ENCODE results near the gene SERPINB4. TPM values are rescaled to one million over a fixed set of nuclear protein-coding genes. Genes with fewer than 3 reads are reported as not detected.
"Not testable (repeated sequence)": the region's sequence is repeated elsewhere in the genome, so short reads cannot be mapped to it uniquely, and the experiment has no call there.

SERPINB4 gene
- not detected for total RNA-seq

DNA sequence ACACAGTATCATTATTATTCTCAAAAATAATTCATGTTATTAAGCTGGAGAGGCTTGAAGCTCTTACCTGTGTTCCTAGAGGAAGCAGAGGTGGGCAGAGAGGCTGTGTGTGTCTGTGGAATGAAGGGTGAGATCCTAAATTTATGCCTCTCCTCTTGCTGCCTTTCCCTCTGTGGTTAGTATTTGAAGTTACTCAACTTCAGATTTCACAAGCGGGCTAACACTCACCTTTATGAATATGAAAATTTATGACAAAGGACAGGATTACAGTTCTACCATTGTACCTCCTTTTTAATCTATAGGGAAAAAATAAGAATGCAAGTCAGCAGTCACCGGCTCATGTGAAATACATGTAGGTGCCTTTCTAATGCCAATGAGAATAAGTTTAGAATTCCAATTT is at the start of gene SERPINB4:
Gene SERPINB4, minus strand, starts transcription at position 115 of the 400 bp plus-strand sequence. CDS start 679 bp downstream, outside the sequence.
- H3K4me1 Mint-ChIP-seq; H3K36me3 Mint-ChIP-seq (ENCODE audit: low read depth); DNase-seq; H3K27ac Mint-ChIP-seq; H3K27me3 Mint-ChIP-seq; H3K4me3 Mint-ChIP-seq; CTCF ChIA-PET; POLR2A ChIA-PET; H3K9me3 Mint-ChIP-seq: not testable (repeated sequence)

GRCh38 chr18:63689064-63689463 is 45.0 kb upstream of the SERPINB4 start:
- POLR2A ChIA-PET: no interaction called here
- no peak for DNase-seq
- H3K27me3 Mint-ChIP-seq: no peaks in the 10 kb centered on the region

DNA sequence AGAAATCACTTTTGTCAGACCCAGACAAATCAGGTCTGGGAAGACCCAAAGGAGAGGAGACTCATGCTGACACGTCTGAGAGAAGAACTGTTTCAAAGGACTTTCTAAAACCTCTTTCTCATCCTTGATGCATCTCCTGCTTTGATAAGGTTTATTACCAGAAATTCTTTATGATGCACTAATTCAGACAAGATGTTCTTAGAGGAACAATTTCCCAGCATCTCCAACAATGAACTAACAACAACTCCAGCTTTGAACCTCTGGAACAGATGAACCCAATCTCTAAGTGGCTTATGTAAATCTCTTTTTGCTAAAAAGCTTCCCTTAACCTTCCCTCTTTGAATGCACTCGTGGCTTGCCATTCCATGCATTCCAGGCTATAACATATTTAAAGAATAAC is 42.8 kb upstream of the SERPINB4 start:
- ChIA-PET CTCF (no interaction called here), POLR2A (no interaction called here)
- H3K4me1 Mint-ChIP-seq: no peaks in the 10 kb centered on the region
- no peak for DNase-seq
- H3K4me3 Mint-ChIP-seq: no peak overlapping the region
- H3K27me3 Mint-ChIP-seq: no peaks in the 10 kb centered on the region
- no peak overlapping the region for H3K27ac Mint-ChIP-seq
- no peaks in the 10 kb centered on the region for H3K36me3 Mint-ChIP-seq (ENCODE audit: low read depth)
- no peaks in the 10 kb centered on the region for H3K9me3 Mint-ChIP-seq

More at GRCh38 chr18:63689064-63689463, 45.0 kb upstream of the SERPINB4 start:
- H3K9me3 Mint-ChIP-seq: no peaks in the 10 kb centered on the region
- no peak overlapping the region for H3K4me3 Mint-ChIP-seq
- CTCF ChIA-PET: no interaction called here
- no peaks in the 10 kb centered on the region for H3K36me3 Mint-ChIP-seq (ENCODE audit: low read depth)
- H3K4me1 Mint-ChIP-seq: no peaks in the 10 kb centered on the region
- H3K27ac Mint-ChIP-seq: no peak overlapping the region

DNA sequence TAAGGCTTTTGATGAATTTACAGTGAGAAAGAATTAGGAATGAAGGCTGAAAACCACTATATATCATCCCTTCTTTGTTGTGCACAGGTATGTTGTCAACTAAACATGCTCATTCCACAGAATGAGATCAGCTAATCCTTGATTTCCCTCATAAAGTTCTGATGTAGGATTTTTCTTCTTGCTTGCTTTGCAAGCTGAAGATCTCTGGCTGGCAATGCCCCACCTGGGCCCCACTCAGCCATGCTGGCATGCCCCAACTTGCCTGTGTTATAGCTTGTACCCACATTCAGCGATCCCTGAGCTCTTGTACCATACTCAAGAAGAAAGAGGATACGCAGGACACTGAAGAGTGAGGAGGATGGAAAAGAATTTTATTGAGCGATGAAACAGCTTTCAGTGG is 40.7 kb upstream of the SERPINB4 start:
- no peaks in the 10 kb centered on the region for H3K27me3 Mint-ChIP-seq
- DNase-seq: no peak
- ChIA-PET POLR2A (no interaction called here), CTCF (no interaction called here)
- H3K4me1 Mint-ChIP-seq: no peaks in the 10 kb centered on the region
- H3K4me3 Mint-ChIP-seq: no peak overlapping the region
- no peak overlapping the region for H3K27ac Mint-ChIP-seq
- H3K9me3 Mint-ChIP-seq: no peaks in the 10 kb centered on the region
- no peaks in the 10 kb centered on the region for H3K36me3 Mint-ChIP-seq (ENCODE audit: low read depth)

DNA sequence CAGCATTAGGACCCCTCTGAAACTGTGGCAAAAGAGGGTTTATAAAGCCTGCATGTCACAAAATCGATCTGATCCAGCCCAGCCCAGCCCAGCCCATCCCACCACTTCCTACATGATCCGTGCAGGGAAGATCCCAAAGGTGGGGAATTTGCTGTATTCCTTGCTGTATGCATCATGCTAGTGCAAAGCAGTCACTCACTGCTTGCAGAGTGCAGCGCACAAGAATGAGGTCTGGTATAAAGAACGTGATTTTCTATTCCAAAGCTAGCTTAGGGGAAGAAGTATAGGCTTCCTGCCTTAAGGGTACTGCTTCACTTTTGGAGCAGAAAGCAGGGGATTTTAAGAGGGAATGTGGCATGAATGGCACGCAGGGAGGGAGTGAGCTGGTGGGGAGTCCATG is 39.8 kb upstream of the SERPINB4 start:
- POLR2A ChIA-PET: no interaction called here
- no peaks in the 10 kb centered on the region for H3K4me1 Mint-ChIP-seq
- H3K9me3 Mint-ChIP-seq: no peaks in the 10 kb centered on the region
- H3K27me3 Mint-ChIP-seq: no peaks in the 10 kb centered on the region
- H3K4me3 Mint-ChIP-seq: no peak overlapping the region
- CTCF ChIA-PET: no interaction called here
- no peak overlapping the region for H3K27ac Mint-ChIP-seq
- no peak for DNase-seq
- no peaks in the 10 kb centered on the region for H3K36me3 Mint-ChIP-seq (ENCODE audit: low read depth)

GRCh38 chr18:63683152-63683551 is 39.1 kb upstream of the SERPINB4 start:
- ChIA-PET CTCF (no interaction called here), POLR2A (no interaction called here)
- Mint-ChIP-seq H3K27ac (no peak overlapping the region), H3K9me3 (no peaks in the 10 kb centered on the region), H3K36me3 (ENCODE audit: low read depth) (no peaks in the 10 kb centered on the region), H3K27me3 (no peaks in the 10 kb centered on the region), H3K4me3 (no peak overlapping the region), H3K4me1 (no peaks in the 10 kb centered on the region)
- DNase-seq: no peak

DNA sequence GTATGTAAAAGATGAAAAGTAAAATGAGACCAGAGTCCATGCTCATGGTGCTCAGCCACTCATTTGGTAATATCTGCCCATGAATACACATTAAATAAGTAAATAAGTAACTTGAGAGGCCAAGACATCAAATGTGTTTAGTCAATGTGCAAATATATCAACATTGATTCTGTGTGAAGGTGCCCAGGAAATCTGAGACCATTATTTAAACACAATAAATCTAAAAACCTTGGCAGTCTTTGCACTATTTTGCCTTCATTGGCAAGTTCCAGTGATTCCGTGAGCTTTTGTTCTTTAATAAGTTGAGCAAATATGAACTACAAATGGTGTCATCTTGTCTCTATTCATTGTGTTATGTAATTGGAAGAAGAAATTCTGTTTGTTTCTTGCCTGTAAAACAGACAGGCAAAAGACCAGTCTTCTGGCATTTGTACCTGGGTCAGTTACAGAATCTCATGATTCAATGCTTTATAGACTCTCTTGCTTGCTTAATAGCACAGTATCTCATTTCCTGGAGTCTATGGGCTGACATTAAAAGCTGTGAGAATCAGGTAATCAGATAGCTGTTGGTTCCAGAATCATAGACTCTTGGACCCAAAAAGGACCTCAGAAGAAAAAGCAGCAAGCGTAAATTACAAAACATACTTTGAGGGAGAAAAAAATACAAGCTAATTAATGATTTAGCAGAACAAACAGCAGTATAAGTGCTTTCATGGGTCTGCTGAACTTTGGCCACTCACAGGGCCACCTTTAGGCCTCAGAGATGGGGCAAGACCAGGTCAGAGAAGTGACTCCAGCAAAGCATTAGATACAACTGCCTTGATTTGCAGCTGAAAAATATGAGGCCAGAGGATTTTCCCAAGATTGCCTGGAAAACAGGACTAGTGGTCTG is 37.6 kb upstream of the SERPINB4 start:
- Mint-ChIP-seq H3K36me3 (ENCODE audit: low read depth) (no peaks in the 10 kb centered on the region), H3K4me1 (no peaks in the 10 kb centered on the region), H3K27me3 (no peaks in the 10 kb centered on the region), H3K4me3 (no peak overlapping the region), H3K9me3 (no peaks in the 10 kb centered on the region), H3K27ac (no peak overlapping the region)
- CTCF ChIA-PET: no interaction called here
- DNase-seq: no peak
- POLR2A ChIA-PET: no interaction called here

DNA sequence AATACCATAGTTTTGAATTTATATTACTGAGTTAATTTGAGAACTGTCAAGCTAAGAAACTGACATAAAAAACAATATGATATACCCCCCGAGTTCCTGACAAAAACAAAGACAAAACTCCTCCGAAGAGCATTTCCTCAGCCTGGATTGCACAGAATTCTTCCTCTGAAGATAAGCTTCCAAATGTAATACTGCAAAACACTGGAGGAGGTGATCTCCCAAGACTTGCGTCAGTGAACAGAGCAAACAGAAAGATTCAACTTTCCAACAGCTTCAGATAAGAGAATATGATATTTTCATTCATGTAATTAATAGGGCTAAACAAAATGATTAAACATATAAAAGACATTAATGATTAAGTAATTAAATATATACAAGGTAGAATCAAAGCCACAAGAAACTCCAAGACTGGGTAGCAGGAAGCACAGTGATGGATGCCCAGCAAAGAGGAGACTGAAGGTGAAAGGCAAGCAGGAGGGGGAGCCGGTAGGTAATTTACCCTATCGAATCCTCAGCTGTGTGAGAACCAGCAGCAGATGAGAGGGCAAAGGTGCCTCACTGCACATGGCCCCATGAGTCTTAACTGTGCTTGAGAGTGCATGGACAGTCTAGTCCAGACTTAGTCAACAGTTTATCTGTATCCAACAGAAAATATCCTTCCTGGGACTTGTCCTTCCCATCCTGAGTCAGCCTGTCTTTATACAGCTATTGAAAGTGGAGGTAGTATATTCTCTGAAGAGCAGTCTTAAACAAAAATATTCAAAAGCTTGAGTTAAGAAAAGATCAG is 36.0 kb upstream of the SERPINB4 start:
- H3K27me3 Mint-ChIP-seq: no peaks in the 10 kb centered on the region
- no peak for DNase-seq
- POLR2A ChIA-PET: no interaction called here
- no peak overlapping the region for H3K27ac Mint-ChIP-seq
- H3K4me1 Mint-ChIP-seq: no peaks in the 10 kb centered on the region
- H3K9me3 Mint-ChIP-seq: no peaks in the 10 kb centered on the region
- no peak overlapping the region for H3K4me3 Mint-ChIP-seq
- H3K36me3 Mint-ChIP-seq (ENCODE audit: low read depth): no peaks in the 10 kb centered on the region
- CTCF ChIA-PET: interaction anchor here (1.7 kb wide), 1 partner anchor 162 kb away, joined by 3 read pairs; no protein-coding TSS in a partner anchor

DNA sequence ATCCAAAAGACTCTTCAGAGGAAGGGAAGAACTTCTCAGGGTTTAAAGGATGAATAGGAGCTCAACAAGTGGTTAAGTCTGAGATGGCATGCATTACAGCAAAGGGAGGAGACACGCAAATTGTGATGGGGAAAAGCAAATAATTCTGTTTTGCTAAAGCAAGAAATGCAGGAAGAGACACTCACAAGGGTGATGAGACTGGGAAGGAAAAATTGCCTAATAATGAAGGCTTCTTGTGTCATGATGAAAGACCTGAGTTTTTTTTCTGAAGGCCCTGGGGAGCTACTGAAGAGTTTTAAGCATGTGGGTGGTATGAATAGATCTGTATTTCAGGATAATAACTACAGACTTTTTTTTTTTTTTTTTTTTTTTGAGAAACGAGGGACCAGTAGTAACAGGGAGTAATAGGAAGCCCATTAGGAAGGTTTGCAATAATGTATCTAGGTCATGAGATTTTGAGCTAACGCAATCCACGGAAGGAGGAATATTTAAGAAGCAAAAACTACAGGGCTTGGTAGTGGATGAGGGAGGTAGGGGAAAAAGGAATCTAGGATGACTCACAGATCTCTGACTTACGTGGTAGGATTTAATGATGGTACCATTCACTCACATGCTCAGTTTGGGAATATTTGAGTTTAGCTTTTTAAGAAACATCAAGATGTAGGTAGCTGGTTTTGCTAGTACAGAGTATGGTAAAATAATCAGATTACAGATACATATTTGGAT is 33.6 kb upstream of the SERPINB4 start:
- Mint-ChIP-seq H3K27ac (no peak overlapping the region), H3K36me3 (ENCODE audit: low read depth) (no peaks in the 10 kb centered on the region), H3K9me3 (no peaks in the 10 kb centered on the region), H3K4me1 (no peaks in the 10 kb centered on the region), H3K27me3 (no peaks in the 10 kb centered on the region), H3K4me3 (no peak overlapping the region)
- no peak for DNase-seq
- POLR2A ChIA-PET: no interaction called here
- CTCF ChIA-PET: interaction anchor here (1.5 kb wide), 1 partner anchor 159 kb away, joined by 3 read pairs; no protein-coding TSS in a partner anchor

DNA sequence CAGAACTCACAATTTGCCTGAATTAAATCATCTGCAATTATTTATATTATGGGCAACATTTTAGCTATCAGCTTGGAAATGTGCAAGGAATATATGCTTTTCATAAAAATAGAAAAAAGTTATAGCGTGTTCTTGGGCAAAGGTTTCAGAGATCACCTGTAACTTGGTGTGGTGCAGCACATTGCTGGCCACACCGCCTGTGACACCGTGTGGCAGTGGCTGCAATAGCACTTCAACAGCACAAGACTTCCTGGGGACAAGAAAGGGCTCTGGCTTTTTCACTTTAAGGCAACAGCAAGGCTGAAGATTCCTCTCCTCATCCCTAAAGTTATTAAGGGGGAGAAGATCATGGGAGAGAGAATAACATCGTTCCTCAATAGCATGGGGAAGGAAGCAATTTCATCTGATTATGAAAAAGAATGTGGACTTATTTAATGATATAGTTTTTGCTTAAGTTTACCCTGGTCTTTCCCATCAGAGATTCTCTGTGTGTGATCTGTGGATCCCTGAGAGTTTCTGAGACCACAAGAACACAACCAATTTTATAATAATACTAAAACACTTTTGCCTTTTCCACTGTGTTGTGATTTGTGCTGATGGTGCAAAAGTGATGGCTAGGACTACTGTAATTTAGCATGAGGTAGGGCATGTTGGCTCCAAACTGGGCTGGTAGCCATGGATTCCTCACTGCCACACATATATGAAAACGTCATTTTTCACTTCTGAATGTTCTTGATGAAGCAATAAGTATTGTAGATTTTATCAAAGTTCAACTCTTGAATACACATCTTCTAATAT is 32.7 kb upstream of the SERPINB4 start:
- no peak for DNase-seq
- POLR2A ChIA-PET: no interaction called here
- Mint-ChIP-seq H3K27me3 (no peaks in the 10 kb centered on the region), H3K27ac (no peak overlapping the region), H3K4me1 (no peaks in the 10 kb centered on the region), H3K36me3 (ENCODE audit: low read depth) (no peaks in the 10 kb centered on the region), H3K4me3 (no peak overlapping the region), H3K9me3 (no peaks in the 10 kb centered on the region)
- CTCF ChIA-PET: interaction anchor here (1.5 kb wide), 1 partner anchor 158 kb away, joined by 3 read pairs; no protein-coding TSS in a partner anchor

- ChIA-PET CTCF (no interaction called here), POLR2A (no interaction called here)
- Mint-ChIP-seq H3K4me3 (no peak overlapping the region), H3K27me3 (no peaks in the 10 kb centered on the region), H3K4me1 (no peaks in the 10 kb centered on the region), H3K9me3 (peaks cover 3% of the 10 kb centered on the region), H3K27ac (no peak overlapping the region), H3K36me3 (ENCODE audit: low read depth) (no peaks in the 10 kb centered on the region)
- no peak for DNase-seq
These were observed 20.5 kb upstream of the SERPINB4 start for GRCh38 chr18:63664571-63664970.

GRCh38 chr18:63661750-63662149 is 17.7 kb upstream of the SERPINB4 start, which contains the start of gene SERPINB3:
Gene SERPINB3 (minus strand): TSS chr18:63661893. CDS start chr18:63661216, 677 bp downstream.
- DNase-seq; CTCF ChIA-PET; POLR2A ChIA-PET; H3K27me3 Mint-ChIP-seq; H3K4me3 Mint-ChIP-seq; H3K27ac Mint-ChIP-seq; H3K36me3 Mint-ChIP-seq (ENCODE audit: low read depth); H3K4me1 Mint-ChIP-seq; H3K9me3 Mint-ChIP-seq: not testable (repeated sequence)

Measured in activated CD4-positive, alpha-beta memory T cell treated with anti-CD3 and anti-CD28 coated beads, Interleukin-2, amount 10 ng/mL, durations not matched to agents 7 days and 5 days (primary cell).